Dedifferentiated amniotic fluid mesenchymal stem cell (primary cell): Measurements from ENCODE around the gene LHX4.

Experiments used
- DNase-seq: peaks from one replicate; pipeline ENCODE4 v3.0.0-alpha.2; 2016; ENCODE audit errors: extremely low spot score

The LHX4 gene

DNA sequence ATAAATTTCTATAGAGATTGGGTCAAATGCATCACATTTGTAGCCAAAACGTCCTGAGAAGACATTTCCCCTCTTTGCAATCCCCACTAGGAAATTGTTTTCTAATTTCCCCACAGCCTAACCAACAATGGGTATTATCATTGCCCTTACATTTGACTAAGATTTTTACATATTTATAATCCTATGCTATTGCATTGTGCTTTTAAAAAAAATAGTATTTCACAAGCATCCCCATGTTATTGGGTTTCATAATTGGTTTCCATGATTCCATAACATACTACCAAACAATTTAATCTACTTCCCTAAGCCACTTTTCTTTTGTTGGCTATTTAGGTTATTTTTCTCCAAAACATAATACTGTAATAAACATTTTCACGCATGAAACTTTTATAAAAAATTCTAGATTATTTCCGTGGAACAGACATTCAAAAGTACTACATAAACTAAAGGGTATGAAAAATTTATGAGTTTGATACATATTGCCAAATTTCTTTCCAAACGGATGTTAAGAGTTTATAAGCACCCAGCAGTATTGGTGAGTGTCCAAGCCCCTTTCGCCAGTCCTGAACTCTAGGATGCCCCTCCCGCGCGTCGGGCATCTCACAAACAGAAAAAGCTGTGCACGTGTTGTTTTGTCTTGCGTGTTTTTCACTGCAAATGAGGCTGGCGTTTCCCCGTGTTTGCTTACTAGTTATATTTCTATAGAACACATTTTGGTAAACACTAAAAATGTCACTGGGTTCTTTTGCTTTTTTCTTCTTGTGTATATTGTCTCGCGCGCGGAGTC is 2.0 kb upstream of the LHX4 start:
- no peak for DNase-seq

DNA sequence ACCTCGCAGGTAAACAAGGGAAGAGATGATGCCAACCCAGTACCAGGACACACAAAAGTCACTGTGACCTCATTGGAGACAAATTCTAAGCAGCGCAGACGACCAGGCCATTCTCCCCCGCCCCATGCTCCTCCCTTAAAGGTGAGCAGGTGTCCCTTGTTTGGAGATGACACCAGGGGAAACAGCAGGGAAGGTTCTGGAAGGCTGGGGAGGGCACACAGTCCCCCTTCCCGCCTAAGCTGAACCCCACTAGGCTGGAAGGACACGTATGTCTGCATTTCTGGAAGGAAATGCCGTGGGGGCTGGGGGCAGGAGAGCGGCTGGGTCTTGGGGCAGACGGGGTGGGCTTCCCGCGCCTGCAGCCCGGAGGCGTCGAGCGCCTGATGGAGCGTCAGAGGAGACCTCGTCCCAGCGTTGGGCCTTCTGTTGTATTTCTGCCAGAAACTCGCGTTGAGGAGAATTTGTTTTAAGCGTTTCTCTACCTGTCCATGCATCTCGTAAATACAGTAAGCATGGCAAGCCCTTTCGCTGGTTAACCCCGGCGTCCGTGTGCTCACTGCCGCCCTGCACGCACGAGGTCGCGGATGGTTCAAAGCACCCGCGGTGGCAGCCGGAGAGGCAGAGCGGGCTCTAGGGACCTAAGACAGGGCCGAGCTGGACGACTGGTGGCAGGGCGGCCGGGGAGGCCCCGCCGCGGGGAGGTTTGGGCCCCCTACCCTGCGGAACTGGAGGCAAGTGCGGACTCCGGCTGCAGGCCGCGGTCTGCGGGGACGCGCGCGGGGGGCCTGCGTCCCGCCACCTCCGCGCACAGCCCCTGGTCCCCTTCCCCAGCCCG is 1.2 kb upstream of the LHX4 start:
- DNase-seq, result no peak

DNA sequence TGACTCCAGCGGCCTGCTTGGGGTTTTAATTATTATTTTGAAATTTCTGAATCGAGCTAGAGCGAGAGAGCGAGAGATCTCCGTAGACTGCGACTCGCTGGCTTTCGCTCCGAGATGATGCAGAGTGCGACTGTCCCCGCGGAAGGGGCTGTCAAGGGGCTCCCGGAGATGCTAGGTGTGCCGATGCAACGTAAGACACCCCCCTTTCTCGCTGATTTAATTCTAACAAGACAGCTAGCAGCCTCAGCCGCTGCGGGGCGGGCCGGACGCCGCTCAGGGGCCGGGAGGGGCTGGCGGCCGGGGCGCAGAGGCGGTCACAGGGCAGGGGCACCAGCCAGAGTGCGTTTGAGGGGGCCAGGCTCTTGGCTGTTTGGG is 339 bp downstream of the LHX4 start:
- no peak for DNase-seq

DNA sequence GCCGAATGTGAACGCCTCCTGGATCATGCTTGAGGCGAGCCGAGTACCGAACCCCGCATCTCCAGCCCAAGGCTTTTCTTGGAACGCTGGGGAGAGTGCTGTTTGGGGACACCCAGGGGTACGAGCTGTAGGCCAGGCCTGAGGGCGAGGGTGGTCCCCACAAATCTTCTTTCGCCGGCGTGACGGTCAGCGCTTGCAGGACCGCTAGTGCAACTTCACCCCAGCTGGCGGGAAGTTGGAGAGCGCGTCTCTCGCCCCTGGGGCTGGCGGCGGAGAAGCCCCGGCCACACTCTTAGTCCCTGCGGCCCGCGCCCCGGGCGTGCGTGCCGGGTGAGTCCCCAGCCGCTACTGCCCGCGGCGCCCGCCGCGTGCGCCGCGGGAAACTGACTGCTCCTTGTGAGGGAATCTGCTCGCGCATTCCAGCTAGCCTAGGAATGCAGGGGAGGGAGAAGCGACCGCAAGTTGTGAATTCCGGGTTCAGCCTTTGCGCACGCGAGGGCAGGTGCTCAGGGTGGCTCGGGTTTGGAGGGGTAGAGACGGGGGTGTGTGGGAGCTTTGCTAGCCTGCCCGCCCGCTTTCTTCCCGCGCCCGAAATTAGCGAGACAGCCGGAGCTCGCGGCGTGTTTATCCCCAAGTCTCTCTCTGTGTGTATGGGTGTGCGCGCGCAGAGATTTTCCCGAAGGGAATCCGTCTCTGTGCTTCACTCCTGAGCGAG is 884 bp downstream of the LHX4 start:
- no peak for DNase-seq

DNA sequence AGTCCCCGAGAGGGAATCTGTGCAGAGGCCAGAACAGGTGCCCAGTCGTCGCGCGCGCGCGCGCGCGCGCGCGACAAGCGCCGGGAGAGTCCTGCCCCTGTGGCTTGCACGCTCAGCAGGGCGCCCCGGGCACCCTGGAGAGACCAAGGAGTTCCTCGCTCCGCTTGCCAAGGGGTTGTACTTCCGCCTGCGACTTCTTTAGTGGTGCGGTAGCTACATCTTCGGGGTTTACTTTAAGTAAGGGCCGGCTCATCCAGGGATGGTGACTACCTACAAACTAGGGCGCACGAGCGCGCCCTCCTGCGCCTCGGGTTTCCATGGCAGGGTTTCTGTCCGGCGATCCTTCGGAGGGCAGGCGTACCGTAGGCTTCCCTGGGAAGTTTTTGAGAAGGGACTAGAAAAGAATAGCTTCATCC is 1.4 kb downstream of the LHX4 start:
- no peak for DNase-seq

DNA sequence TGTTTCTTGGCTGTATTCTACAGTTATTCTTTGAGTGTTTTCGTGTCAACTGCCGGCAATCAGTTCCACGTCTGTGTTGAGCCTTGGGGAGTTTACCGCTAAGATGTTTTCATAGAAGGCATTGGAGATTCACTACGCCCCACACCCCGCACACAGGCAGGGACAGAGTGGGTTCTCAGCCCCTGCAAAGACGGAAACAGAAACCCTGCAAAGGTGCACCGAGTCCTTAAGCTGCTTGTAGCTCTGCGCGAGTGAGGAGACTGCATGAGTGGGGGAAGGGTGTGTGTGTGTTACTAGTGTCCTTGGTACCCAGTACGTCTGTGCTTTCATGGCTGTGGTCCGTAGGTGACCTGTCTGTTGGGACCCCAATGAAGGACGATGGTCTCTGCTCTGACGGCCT is 1.9 kb downstream of the LHX4 start:
- DNase-seq, result no peak

DNA sequence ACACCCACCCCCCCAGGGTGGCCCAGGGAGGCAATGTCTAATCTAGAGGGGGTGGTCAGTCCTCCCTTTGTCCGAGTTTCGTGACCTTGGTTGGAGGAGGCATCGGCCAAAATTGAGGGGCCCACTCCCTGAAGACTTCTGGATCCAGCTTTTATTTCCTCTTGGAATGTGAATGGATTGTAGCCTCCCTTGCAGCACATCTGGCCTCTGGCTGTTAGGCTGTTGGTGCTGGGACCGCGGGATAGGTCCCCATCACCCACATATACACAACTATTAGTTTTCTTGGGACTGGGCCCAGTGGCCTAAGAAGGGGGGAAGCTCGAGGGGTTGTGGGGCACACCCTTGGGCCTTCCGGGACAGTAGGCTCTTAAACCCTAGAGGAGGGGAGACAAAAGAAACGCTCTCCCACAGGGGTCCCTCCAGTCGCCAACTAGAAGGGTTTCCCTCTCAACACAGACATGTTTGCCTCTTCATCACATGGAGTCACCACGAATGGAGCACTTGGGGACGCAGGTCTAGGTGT is 2.5 kb downstream of the LHX4 start:
- DNase-seq, result no peak

DNA sequence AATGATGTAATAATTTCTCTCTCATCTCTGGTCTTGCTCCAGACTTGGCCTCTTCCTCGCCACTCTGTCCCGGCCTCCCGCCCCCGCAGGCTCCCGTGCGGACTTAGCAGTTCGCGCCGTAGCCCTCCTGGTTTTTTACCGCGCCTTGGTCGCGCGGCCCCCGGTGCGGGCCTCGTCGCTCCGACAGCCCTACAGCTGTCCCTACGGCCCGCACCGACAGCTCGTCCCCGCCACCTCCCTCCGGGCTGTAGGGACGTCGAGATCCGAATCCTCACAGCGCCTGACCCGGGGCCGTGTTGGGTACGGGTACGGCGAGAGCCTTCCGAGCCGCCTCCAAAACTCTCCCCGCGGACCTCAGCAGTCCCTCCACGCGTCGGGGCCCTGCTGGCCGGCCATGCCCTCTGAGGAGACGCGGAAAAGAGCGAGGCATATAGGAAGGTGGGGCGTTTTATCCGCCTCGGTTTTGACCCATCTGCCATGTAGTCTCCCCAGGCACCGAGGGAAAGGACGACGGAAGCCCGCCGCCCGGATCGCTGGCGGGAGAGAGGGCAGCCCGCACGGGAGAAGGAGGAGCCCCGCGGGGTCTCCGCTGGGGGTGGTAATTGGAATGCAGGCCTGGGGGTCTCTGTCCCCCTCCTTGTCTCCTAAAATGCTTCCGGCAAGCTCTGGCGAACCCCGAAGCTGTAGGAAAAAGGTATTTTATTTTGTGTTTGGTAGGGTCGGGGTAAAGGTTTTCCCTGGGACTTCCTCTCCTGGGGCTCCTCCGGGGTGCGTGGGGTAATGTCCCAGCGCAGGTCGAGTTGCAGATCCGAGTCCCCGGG is 3.3 kb downstream of the LHX4 start:
- no peak for DNase-seq

DNA sequence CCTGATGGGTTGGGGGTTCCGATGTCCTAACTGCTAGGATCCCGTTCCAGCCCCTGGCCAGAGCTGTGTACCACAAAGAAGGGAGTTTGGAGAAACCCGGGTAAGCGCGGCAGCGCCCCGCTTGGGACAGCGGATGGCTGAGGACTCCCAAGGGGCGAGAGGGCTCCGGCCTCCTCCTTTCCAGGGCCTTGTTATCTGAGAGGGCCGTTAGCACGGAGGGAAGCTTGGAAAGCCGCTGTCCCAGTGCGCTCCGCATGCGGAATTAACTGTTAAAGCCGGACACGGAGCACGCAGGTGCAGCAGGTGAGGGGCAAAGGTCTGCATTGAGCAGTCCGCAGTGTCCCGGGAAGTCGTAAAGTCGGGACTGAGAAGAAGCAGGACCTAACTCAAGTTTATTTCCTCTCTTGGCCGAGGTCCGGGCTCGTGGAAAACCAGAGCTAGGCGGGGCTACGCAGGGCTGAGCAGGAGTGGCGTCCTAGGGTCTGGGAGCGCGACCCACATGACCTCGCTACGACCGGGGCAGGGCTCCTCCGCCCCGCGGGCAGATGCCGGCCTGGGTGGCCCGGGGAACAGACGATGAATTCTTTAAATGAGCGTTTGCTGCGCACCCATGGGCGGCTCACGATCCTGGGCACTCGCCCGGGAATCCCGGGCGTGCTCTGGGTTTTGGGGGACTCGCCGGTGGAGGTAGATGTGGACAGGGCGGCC is 4.5 kb downstream of the LHX4 start:
- DNase-seq, result no peak

DNA sequence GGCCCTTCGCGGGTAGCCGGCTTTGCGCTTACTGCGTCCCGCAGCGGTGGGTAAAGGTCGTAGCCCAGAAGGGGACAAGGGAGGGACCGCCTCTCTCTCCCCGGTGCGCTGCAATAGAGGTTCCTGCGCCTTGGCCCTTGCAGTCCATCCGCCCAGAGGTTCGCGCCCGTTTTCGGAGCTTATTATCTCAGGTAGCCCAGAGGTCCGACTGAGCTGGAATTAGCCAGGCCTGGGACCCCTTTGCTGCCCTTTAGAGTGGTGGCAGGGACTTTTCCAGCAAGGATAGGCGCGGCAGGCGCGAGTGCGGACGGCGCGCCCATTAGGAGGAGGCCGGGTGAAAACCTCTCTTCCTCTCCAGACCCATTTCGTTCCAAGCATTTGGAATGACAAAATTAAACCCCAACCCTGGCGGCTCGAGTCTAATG is 5.0 kb downstream of the LHX4 start:
- DNase-seq, result no peak

DNA sequence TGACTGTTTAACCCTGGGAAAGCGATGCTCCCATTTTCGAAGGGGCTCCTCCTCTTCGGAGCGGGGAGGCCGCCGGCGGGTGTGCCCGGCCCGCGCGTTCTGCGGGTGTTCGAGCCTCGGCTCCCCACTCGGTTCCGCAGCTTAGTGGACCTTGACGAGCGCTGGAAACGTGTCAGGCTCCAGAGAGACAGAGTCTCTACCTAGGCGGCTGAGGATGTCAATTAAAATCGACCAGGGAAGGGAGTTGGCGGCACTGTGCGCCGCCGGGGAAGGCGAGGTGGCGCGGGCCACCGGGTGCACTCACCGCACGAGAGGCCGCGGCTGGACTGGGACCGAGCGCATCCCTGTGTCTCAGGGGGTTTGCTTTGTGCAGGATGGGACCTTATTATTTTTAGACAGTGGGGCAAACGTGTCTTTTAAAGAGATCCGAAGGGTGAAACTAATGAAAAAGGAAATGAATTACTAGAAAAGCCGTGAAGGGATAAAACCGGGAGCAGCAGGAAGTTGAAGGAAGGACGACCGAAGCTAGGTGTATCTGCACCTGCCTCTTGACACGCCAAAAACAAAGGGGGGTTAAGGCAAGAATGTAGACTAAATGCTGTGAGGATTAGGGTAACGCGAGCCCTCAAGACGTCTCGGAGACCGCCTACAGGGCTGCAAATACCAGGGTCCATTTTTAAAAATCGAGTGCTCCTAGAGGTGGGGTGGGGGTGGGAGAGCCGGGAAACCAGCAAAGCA is 5.6 kb downstream of the LHX4 start:
- no peak for DNase-seq

DNA sequence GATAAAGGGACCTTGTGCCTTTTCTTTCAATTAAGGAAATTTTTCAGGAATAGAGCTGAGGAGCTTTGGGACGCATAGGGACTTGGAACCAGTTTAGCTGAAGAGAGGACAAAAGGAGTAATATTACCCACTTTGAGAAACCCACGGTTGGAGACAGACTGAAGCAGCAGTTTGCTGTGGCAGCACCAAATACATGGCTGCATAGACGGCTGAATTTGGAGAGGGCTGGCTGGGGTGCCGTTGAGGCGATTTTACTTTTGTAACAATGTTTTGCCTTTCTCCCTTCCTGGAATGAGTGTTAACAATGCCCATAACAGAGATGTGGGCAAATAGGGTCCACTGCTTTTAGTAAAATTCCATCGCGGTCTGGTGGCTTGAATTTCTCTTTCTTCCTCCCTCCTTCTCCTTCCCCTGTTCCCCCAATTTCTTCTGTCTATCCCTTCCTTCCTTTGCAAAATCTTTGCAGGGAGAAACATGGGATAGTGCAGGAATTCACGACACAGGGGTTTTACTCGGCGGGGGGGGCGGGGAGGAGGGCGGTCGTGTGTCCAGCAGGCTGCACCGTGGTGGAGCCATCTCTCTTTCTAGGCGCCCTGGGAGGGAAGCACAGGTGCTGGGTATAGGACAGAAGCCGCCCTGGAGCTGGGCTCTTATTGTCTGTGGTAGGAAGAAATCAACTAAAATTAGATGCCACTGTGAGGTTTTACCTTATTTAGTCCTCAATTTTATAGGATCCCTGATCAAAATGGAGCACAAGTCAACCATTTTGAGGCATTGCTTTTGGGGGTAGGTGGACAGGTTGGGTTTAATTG is 6.8 kb downstream of the LHX4 start:
- DNase-seq, result no peak

DNA sequence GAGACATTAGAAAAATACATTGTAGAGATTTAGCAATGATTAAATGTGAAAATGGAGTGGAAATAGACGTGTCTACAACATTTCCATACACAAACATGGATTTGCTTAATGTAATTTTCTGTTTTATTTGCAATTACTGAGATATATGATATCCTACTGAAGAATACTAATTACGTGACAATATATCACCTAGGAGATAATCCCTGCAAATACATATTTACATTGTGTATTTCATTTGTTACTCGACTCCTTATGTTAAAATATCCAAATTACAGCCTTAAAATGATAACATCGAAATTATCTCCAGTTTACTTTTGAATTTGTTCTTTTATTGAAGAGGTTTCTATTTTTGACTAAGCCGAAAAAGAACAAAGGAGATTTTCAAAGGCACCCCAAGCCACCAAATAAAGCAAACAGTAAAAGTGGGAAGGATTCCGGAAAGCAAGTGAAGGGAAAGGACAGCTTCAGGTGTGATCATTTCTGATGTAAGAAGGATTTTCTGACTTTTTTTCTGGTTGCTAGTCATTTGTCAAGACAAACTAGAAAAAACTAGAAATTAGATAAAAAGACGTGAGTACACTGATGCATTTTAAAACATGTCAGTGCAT is 7.9 kb downstream of the LHX4 start:
- DNase-seq, result no peak

DNA sequence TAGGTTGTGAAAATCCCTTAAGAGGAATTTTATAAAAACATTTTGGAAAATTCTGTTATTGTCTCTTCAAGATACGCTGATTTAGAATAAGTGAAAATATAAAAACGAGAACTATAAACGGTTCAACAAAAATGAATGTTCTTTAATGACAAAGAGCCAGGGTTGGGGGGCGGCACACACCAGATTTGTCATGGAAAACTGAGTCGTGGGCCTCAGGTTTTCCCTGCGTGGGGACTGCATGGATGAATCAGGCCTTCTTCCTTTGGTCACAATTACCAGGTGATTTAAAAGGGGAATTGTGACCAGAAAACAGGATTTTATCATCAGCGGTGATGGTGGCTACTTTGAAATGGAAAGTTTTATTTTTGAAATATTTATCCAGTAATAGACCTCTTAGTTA is 8.6 kb downstream of the LHX4 start:
- no peak for DNase-seq

DNA sequence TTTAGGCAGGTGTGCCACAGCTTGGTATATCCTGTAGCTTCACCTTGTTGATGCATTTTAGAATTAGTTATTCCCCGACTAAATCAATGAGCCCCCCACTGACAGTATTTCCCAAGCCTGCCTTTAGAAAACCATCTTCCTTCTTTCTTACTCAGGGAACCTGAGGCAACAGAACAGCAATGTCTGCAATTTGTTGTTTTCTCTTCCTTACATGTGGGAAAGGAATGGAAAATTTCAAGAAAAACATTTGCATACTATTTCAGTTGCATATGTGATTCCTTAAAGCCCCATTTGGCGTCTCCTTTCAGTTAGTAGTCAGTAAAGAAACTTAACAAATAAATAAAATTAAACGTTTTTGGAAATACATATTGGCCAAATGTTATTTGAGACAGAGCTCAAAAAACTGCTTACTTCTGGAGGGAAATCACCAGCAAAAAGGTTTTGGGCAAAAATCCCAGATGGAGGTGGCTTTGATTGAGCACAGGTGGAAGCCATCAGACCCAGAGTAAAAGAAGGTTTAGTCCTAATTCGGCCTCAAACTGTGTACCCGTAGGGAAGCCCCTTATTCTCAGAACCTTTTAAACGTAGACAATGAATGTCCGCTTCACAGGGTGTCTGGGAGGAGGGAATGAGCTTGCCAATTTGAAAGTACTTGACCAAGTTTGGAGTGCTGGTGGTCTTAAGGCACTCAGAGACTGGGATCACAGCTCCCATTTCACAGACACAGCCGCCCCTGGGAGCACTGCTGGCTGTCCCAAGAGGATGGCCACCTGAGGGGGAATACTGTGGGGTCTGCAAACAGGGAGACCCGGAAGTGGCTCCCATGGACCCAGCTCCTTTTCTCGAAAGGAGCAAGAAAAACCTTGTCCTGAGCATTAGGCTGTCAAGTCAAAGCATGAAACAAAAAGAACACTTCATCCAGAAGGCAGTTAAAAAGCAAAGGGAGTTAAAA is 9.4 kb downstream of the LHX4 start:
- DNase-seq, result no peak

DNA sequence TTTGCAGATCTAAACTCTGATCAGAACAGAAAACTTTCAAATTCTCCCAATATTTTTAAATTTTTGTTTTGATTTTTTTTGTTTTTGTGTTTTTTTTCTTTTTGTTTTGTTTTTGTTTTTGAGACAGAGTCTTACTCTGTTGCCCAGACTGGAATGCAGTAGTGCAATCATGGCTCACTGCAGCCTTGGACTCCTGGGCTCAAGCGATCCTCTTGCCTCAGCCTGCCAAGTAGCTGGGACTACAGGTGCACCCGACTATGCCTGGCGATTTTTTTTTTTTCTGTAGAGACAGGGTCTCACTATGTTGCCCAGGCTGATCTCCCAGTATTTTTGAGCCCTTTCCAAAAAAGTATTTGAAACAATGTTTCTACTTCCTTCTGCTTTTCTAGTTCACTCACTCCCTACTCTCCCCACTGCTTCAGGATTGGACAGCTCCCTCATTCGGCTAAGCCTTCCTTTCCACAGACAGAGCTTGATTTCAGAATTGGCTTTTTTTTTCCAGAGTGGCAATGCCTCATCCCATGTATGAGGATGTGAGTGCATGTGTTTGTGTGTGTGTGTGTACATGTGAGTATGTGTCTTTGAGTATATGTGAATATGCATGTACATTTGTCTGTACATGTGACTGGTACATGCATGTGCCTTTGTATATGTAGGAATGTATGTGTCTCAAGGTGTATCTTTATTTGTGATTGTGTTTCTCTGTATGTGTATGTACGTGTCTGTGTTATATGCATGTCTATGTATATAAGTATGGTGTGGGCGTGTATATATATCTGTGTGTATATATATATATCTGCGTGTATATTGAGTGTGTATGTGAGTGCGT is 11.9 kb downstream of the LHX4 start:
- DNase-seq, result no peak
